Neural crest cell (in vitro differentiated cells): ENCODE data around the gene CCNY. TPM values are rescaled to one million over a fixed set of nuclear protein-coding genes. Genes with fewer than 3 reads are reported as not detected.

Experiments used
- DNase-seq: peaks from one replicate; pipeline ENCODE4 v3.0.0; 2021; ENCODE audit warnings: low read depth, mixed read lengths, low spot score
- H3K27ac Mint-ChIP-seq: one replicate; pipeline ENCODE4 v1.8.0; 2021; ENCODE audit warnings: mild to moderate bottlenecking, mixed read lengths; ENCODE audit not compliant: unreplicated experiment
- H3K27me3 Mint-ChIP-seq: 2 replicates; pipeline ENCODE4 v1.8.0; 2021; ENCODE audit warnings: low read depth, mild to moderate bottlenecking, mixed read lengths
- H3K36me3 Mint-ChIP-seq: 2 replicates; pipeline ENCODE4 v1.8.0; 2021; ENCODE audit warnings: low read depth, mild to moderate bottlenecking, mixed read lengths
- H3K4me1 Mint-ChIP-seq: 2 replicates; pipeline ENCODE4 v1.8.0; 2021; ENCODE audit warnings: mixed read lengths
- H3K4me3 Mint-ChIP-seq: one replicate; pipeline ENCODE4 v1.8.0; 2021; ENCODE audit warnings: mild to moderate bottlenecking, mixed read lengths
- H3K9me3 Mint-ChIP-seq: 2 replicates; pipeline ENCODE4 v1.8.0; 2021; ENCODE audit warnings: mixed read lengths
- CTCF ChIP-seq: fragments of 200-600 bp; sonication (generic); conservative IDR thresholded peaks from 2 replicates; pipeline ENCODE4 v1.5.0; 2021; ENCODE audit warnings: antibody characterized with exemption, mild to moderate bottlenecking
- total RNA-seq: library from RNA; stranded (reverse); gene quantifications from 2 replicates; pipeline ENCODE4 v1.2.1, GENCODE V29; 2021

Gene CCNY
- total RNA-seq, 1 donor from 2014 or later: 57.0 TPM

DNA sequence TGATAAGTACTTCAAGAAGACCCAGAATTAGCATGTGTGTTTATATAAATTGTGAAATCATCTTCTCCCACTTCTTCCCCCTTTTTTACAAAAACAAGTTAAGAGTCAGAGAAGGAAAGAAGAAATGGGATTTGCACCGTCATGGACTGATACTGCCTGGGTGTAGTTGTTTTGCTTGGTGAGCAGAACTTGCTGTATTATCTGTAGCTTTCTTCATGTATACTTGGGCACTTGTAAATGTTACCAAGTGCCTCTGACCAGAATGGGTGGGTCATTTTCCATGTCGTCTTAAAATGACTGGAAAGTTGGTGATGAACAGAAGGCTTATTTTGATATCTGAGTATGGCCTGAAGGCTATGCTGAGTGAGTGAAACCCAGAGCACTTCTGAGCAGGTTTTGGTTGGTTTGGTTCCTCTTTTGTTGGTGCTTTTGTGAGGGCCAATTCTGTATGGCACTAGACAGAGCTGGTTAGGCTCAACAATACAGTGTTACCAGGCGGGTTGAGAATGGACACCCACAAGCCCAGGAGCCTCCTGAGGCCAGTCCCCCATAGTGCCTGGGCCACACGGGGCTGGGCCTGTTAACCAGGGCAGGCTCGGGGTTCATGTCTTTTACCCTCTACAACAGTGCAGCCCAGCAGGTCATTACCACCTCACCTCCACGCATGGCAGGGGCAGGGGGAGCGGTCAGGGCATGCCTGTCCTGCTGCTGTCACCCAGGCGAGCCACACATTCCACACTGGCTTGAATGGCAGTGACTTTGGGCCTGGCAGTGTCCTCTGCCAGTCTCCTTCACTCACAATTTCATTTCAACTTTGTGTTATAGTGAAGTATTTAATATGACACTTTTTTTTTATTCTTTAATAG lies 115.1 kb downstream of the CCNY start:
- H3K36me3 Mint-ChIP-seq: no peaks in the 10 kb centered on the region
- H3K9me3 Mint-ChIP-seq: no peaks in the 10 kb centered on the region
- H3K27ac Mint-ChIP-seq: no peak overlapping the region
- no peak for DNase-seq
- no peaks in the 10 kb centered on the region for H3K27me3 Mint-ChIP-seq
- no peak overlapping the region for H3K4me3 Mint-ChIP-seq
- no peak for TF ChIP-seq CTCF
- H3K4me1 Mint-ChIP-seq: peaks cover 38% of the 10 kb centered on the region

DNA sequence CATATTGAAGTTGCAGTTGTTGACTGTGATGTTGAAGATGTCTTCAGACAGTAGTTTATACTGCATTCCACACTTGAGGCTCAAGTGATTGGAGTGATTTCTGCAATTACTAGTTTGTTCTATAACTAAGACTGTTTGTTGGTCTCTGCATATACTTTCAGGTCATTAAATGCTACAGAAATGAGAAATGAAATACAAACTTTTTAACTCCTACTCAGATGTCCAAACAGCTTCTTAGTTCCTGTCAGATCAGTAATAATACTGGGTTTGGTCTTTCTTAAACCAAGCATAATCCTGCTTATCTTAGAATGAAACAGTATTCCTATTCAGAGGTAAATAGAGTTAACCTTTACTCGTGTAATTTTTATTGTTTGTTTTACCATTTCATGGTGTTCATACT lies 115.9 kb downstream of the CCNY start:
- Mint-ChIP-seq H3K9me3 (no peaks in the 10 kb centered on the region), H3K27me3 (no peaks in the 10 kb centered on the region), H3K36me3 (no peaks in the 10 kb centered on the region), H3K4me1 (peaks cover 46% of the 10 kb centered on the region), H3K27ac (no peak overlapping the region), H3K4me3 (no peak overlapping the region)
- TF ChIP-seq CTCF: no peak
- no peak for DNase-seq

DNA sequence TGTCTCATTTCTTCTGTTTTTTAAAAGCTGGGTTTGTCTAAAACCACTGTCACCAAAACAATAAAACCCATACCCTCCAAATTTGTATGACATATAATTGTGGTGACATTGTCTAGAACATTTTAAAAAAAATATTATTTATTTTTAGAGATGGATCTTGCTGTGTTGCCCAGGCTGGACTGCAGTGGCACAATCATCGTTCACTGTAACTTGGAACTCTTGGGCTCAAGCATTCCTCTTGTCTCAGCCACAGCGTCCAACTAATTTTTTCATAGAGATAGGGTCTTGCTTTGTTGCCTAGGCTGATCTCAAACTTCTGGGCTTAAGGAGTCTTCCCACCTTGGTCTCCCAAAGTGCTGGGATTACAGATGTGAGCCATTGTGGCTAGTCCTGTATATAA lies 116.5 kb downstream of the CCNY start:
- DNase-seq: no peak
- no peak for TF ChIP-seq CTCF
- no peaks in the 10 kb centered on the region for H3K27me3 Mint-ChIP-seq
- H3K27ac Mint-ChIP-seq: no peak overlapping the region
- H3K9me3 Mint-ChIP-seq: no peaks in the 10 kb centered on the region
- peaks cover 44% of the 10 kb centered on the region for H3K4me1 Mint-ChIP-seq
- H3K4me3 Mint-ChIP-seq: no peak overlapping the region
- H3K36me3 Mint-ChIP-seq: no peaks in the 10 kb centered on the region

- no peak overlapping the region for H3K27ac Mint-ChIP-seq
- H3K36me3 Mint-ChIP-seq: no peaks in the 10 kb centered on the region
- H3K4me3 Mint-ChIP-seq: no peak overlapping the region
- H3K27me3 Mint-ChIP-seq: no peaks in the 10 kb centered on the region
- no peaks in the 10 kb centered on the region for H3K9me3 Mint-ChIP-seq
- H3K4me1 Mint-ChIP-seq: peaks cover 39% of the 10 kb centered on the region
- DNase-seq: no peak
- no peak for TF ChIP-seq CTCF
These were observed 117.7 kb downstream of the CCNY start for GRCh38 chr10:35453855-35454532.

DNA sequence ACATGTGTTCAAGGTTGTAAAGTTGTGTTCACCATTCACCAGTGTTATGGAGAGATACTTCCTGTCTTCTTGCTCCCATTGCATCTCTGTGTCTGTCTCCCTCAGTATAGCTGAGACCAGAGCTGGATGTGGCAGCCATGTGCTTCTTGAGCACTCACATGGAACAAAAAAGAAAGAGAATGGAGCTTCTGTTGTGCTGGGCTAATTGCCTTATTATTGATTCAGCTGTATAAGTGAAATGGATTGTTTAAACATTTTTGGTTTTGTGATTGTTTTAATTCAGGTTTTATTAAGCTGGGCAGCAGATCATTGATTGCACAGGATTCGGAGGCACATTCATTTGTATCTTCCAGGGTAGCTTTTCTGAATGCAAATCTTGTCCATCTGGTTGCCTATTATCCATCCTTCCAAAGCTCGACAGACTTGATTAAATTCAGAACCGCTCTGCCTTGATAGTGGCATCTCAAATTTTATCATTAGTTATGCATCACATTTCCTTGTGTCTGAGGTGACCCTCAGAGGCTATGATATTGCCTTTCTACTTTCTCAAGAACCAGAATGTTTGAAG lies 119.9 kb downstream of the CCNY start:
- H3K4me3 Mint-ChIP-seq: no peak overlapping the region
- no peaks in the 10 kb centered on the region for H3K27me3 Mint-ChIP-seq
- no peaks in the 10 kb centered on the region for H3K36me3 Mint-ChIP-seq
- peaks cover 28% of the 10 kb centered on the region for H3K4me1 Mint-ChIP-seq
- no peaks in the 10 kb centered on the region for H3K9me3 Mint-ChIP-seq
- DNase-seq: no peak
- no peak for TF ChIP-seq CTCF
- no peak overlapping the region for H3K27ac Mint-ChIP-seq
